ENCODE data around the gene TRMT1. TPM values are rescaled to one million over a fixed set of nuclear protein-coding genes. Genes with fewer than 3 reads are reported as not detected.

Gene TRMT1
- total and polyA plus RNA-seq, 2 donors (not counting 1 experiment from before 2014, with no cell fraction given): 91.8 to 281 TPM

DNA sequence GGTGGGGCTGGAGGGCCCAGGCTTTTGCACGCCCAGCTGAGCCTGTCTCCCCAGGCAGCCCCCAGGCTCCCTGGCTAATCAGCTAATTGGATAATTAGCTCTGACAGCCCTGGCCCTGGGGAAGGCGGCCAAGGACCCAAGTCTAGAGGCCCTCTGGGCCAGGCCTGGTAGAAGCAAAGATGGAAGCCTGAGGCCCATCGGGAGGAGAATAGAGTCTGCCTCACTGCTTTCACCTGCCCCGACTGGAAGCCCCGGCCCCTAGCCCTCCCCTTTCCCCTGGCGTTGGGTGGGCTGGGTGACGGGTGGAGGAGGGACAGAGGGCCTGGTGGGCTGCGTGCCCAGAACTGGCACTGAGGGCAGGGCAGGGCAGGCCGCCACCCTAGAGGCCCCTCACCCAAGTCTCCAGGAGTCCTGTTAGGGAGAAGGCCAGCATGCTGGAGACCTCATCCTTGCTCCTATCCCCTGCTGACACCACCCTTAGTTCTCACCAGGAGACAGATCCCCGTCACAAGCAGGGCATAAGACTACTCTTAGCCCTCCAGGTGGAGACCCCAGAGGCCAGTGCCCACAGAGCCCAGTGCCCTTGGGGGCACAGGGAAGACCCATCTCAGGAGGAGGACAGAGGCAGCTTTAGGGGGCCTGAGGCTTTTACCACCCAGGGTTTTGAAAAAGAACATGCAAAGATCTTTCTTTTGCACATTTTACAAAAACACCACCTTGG, 25.9 kb downstream of the TRMT1 start:
- H2AFZ ChIP-seq (ENCODE audit: insufficient read depth, low read depth, low read length, poor library complexity, severe bottlenecking): no peak overlapping the region
- H3K36me3 ChIP-seq (replicated peaks in 1 of 2; ENCODE audit: control extremely low read depth in 1 of 2, control insufficient read depth in 1 of 2, extremely low read depth in 1 of 2, insufficient read depth in 2 of 2, low read length in 1 of 2): no peaks in the 10 kb centered on the region
- intact Hi-C loops (cut with micrococcal nuclease): loop anchor here (5.0 kb wide), 1 partner anchor 58 kb away; no protein-coding TSS in a partner anchor
- no peaks in the 10 kb centered on the region for H3K79me2 ChIP-seq (ENCODE audit: control insufficient read depth, insufficient read depth, low read length)
- no peak for DNase-seq
- no peak overlapping the region for H3K27ac ChIP-seq (ENCODE audit: low read length in 2 of 2)
- H3K4me1 Mint-ChIP-seq: peaks cover 12% of the 10 kb centered on the region
- POLR2A ChIA-PET: no interaction called here
- no peaks in the 10 kb centered on the region for H3K9me3 ChIP-seq (ENCODE audit: control extremely low read depth in 1 of 3, control insufficient read depth in 2 of 3, insufficient read depth in 1 of 3, low read length in 2 of 3)
- TF ChIP-seq, protein P1, sequence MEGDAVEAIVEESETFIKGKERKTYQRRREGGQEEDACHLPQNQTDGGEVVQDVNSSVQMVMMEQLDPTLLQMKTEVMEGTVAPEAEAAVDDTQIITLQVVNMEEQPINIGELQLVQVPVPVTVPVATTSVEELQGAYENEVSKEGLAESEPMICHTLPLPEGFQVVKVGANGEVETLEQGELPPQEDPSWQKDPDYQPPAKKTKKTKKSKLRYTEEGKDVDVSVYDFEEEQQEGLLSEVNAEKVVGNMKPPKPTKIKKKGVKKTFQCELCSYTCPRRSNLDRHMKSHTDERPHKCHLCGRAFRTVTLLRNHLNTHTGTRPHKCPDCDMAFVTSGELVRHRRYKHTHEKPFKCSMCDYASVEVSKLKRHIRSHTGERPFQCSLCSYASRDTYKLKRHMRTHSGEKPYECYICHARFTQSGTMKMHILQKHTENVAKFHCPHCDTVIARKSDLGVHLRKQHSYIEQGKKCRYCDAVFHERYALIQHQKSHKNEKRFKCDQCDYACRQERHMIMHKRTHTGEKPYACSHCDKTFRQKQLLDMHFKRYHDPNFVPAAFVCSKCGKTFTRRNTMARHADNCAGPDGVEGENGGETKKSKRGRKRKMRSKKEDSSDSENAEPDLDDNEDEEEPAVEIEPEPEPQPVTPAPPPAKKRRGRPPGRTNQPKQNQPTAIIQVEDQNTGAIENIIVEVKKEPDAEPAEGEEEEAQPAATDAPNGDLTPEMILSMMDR (IDR thresholded peaks at IDR 0.05): no peak
- no peak for TF ChIP-seq EZH2 (IDR thresholded peaks at IDR 0.05; ENCODE audit: borderline replicate concordance, insufficient read depth, low read depth, low read length, poor library complexity, severe bottlenecking)
- CTCF ChIA-PET: interaction anchor here (1.6 to 8.2 kb wide), 3 partner anchors 29 to 125 kb away, joined by 5 to 285 read pairs (median 71); no protein-coding TSS in a partner anchor
- no peak overlapping the region for H3K27ac Mint-ChIP-seq
- H3K27me3 Mint-ChIP-seq: no peaks in the 10 kb centered on the region
- no peaks in the 10 kb centered on the region for H3K9me3 Mint-ChIP-seq (ENCODE audit: insufficient read depth)
- 92% methylated on average over 10 of the region's 10 CpGs for WGBS (ENCODE audit: insufficient coverage)
- no peak for ATAC-seq (ENCODE audit: low read depth)
- H4K20me1 ChIP-seq (ENCODE audit: control insufficient read depth, insufficient read depth, low read length, poor library complexity, severe bottlenecking): peaks cover 7% of the 10 kb centered on the region
- no peak overlapping the region for H3K9ac ChIP-seq (ENCODE audit: low read length)
- H3K4me1 ChIP-seq (ENCODE audit: control insufficient read depth in 2 of 2, insufficient read depth in 2 of 2, low read length in 2 of 2): peaks cover 11 to 21% of the 10 kb centered on the region in 2 donors
- H3K4me3 ChIP-seq (ENCODE audit: control extremely low read depth in 1 of 5, extremely low read depth in 1 of 5, insufficient read depth in 1 of 5, low read depth in 2 of 5, low read length in 4 of 5): no peak overlapping the region
- H3K4me2 ChIP-seq (replicated peaks; ENCODE audit: low read depth, low read length, poor library complexity, severe bottlenecking): no peak overlapping the region
- H3K4me3 Mint-ChIP-seq: no peak overlapping the region
- no peaks in the 10 kb centered on the region for H3K27me3 ChIP-seq (replicated peaks in 1 of 4; ENCODE audit: control extremely low read depth in 1 of 4, control insufficient read depth in 3 of 4, insufficient read depth in 4 of 4, low read length in 3 of 4)

DNA sequence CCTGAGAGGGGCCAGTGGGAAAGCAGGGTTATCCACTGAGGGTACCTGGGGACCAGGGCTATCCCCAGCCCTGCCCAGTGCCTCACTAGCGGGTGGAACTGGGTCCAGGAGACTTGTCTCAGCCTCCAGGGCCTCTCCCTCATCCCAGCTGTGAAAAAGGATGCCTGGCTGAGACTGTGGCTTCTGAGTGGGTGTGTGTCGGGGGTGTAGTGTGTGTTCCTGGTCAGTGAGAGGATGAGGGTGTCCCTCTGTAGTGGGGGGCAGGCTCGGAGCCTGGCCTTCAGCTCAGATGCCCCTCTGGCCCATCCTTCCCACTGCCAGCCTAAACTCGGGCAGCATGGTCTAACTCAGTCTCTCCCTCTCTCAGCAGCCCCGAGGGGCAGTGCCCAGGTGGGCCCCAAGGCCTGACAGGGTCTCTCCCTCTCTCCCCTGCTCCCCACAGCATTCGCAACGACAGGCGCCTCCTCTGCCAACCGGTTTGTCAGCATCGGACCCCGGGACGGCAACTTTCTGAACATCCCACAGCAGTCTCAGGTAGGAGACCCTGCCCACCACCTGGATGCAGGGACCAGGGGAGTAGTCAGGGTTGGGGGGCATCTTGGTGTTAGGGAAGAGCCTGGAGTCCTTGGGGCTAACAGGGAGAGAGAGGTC, 26.6 kb downstream of the TRMT1 start:
- Histone ChIP-seq H3K9ac (ENCODE audit: low read length) (no peak overlapping the region), H3K9me3 (ENCODE audit: control extremely low read depth in 1 of 3, control insufficient read depth in 2 of 3, insufficient read depth in 1 of 3, low read length in 2 of 3) (no peaks in the 10 kb centered on the region), H3K79me2 (ENCODE audit: control insufficient read depth, insufficient read depth, low read length) (no peaks in the 10 kb centered on the region), H3K36me3 (replicated peaks in 1 of 2; ENCODE audit: control extremely low read depth in 1 of 2, control insufficient read depth in 1 of 2, extremely low read depth in 1 of 2, insufficient read depth in 2 of 2, low read length in 1 of 2) (no peaks in the 10 kb centered on the region), H2AFZ (ENCODE audit: insufficient read depth, low read depth, low read length, poor library complexity, severe bottlenecking) (no peak overlapping the region), H3K27me3 (replicated peaks in 1 of 4; ENCODE audit: control extremely low read depth in 1 of 4, control insufficient read depth in 3 of 4, insufficient read depth in 4 of 4, low read length in 3 of 4) (no peaks in the 10 kb centered on the region), H3K4me3 (ENCODE audit: control extremely low read depth in 1 of 5, extremely low read depth in 1 of 5, insufficient read depth in 1 of 5, low read depth in 2 of 5, low read length in 4 of 5) (no peak overlapping the region), H3K27ac (ENCODE audit: low read length in 2 of 2) (no peak overlapping the region), H3K4me1 (ENCODE audit: control insufficient read depth in 2 of 2, insufficient read depth in 2 of 2, low read length in 2 of 2) (peaks cover 11 to 15% of the 10 kb centered on the region in 2 donors), H3K4me2 (replicated peaks; ENCODE audit: low read depth, low read length, poor library complexity, severe bottlenecking) (no peak overlapping the region), H4K20me1 (ENCODE audit: control insufficient read depth, insufficient read depth, low read length, poor library complexity, severe bottlenecking) (peaks cover 7% of the 10 kb centered on the region)
- TF ChIP-seq, protein P1 (IDR thresholded peaks at IDR 0.05): no peak
- TF ChIP-seq EZH2 (IDR thresholded peaks at IDR 0.05; ENCODE audit: borderline replicate concordance, insufficient read depth, low read depth, low read length, poor library complexity, severe bottlenecking): no peak
- DNase-seq: no peak
- intact Hi-C loops (cut with micrococcal nuclease): loop anchor here (5.0 kb wide), 1 partner anchor 58 kb away; no protein-coding TSS in a partner anchor
- Mint-ChIP-seq H3K27ac (no peak overlapping the region), H3K4me1 (peaks cover 12% of the 10 kb centered on the region), H3K27me3 (no peaks in the 10 kb centered on the region), H3K9me3 (ENCODE audit: insufficient read depth) (no peaks in the 10 kb centered on the region), H3K4me3 (no peak overlapping the region)
- ChIA-PET CTCF (interaction anchor here (0.6 to 8.2 kb wide), 3 partner anchors 66 to 125 kb away, joined by 3 to 285 read pairs (median 5); no protein-coding TSS in a partner anchor), POLR2A (no interaction called here)
- ATAC-seq (ENCODE audit: low read depth): no peak
- 88% methylated on average over 9 of the region's 12 CpGs for WGBS (ENCODE audit: insufficient coverage)

All from B cell (primary cell).